GM10266 (cell line): ENCODE measurements around the gene BRSK2.

Source experiments
- DNase-seq: peaks from one replicate; pipeline ENCODE4 v3.0.0; 2012; ENCODE audit errors: extremely low spot score
- CTCF ChIP-seq: IDR thresholded peaks from 2 replicates; pipeline ENCODE4 v1.5.1; 2012; ENCODE audit warnings: mild to moderate bottlenecking, low read depth; ENCODE audit not compliant: control insufficient read depth, insufficient read depth; ENCODE audit errors: missing control alignments

Gene BRSK2

GRCh38 chr11:1398528-1399235 lies 8.9 kb downstream of the BRSK2 start:
- TF ChIP-seq CTCF: no peak
- no peak for DNase-seq

GRCh38 chr11:1399386-1400316 lies 9.9 kb downstream of the BRSK2 start:
- no peak for DNase-seq
- TF ChIP-seq CTCF: no peak

- no peak for DNase-seq
- TF ChIP-seq CTCF: no peak
These were observed 10.8 kb downstream of the BRSK2 start for GRCh38 chr11:1400317-1401170.

- no peak for TF ChIP-seq CTCF
These were observed 11.4 kb downstream of the BRSK2 start for GRCh38 chr11:1401171-1401445.

GRCh38 chr11:1401656-1402221 lies 12.0 kb downstream of the BRSK2 start:
- DNase-seq: peak; percentile 76
- TF ChIP-seq CTCF: no peak

More at GRCh38 chr11:1401171-1401445, 11.4 kb downstream of the BRSK2 start:
- no peak for DNase-seq

GRCh38 chr11:1402355-1403077 lies 12.8 kb downstream of the BRSK2 start:
- DNase-seq: no peak
- TF ChIP-seq CTCF: no peak
